VCaP (cell line): Measurements from ENCODE around the gene PCED1B.

ENCODE experiments used
- H3K27ac ChIP-seq: fragments of 450-650 bp; 2 replicates; pipeline ENCODE4 v1.5.1; 2017
- CTCF ChIP-seq: fragments of 450-650 bp; conservative IDR thresholded peaks from 2 replicates; pipeline ENCODE4 v1.5.1; 2017; ENCODE audit warnings: mild to moderate bottlenecking, moderate library complexity

Gene PCED1B

DNA sequence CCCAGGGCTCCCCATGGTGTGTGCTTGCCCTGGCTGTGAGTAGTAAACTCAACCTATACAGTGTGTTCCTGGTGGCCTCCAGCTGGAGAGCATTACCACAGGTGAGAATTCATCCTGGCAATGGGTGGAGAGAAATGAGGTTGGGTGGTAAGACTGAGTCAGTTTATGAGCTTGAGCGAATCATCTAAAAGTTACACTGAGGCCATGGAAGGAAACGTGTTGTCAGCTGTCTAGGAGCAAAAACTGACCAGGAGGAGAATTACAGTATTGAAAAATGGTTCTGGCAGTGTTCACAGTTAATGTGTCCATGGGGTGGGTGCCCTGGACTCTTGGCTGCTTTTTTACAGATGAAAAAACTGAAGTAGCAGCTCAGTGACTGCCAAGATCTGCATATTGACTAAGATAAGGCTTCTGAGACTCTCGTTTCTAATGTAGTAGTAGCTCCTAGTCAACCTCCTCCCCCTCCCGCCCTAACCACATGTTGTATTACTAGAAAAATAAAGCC is 202.3 kb downstream of the PCED1B start:
- TF ChIP-seq CTCF: no peak
- no peak overlapping the region for H3K27ac ChIP-seq

- H3K27ac ChIP-seq: no peak overlapping the region
- TF ChIP-seq CTCF: no peak
Measured at GRCh38 chr12:47282206-47282605, 202.8 kb downstream of the PCED1B start.
